Caco-2 (cell line): ENCODE measurements around the gene CREB3L1. TPM values are rescaled to one million over a fixed set of nuclear protein-coding genes. Genes with fewer than 3 reads are reported as not detected.
A peak's percentile ranks its signal among the peaks of the same experiment; 100 is the strongest.

Source experiments
- BruUV-seq: library from RNA; stranded (reverse); fragments of 400-500 nt; replicated peaks from 2 replicates; lab custom pipeline; 2021; lab: Mats Ljungman, UMichigan
- CTCF ChIA-PET: fragments of 300-600 bp; sonication (Branson Sonifier 250); formaldehyde crosslinking; loops from one replicate; lab custom pipeline; 2022; ENCODE audit warnings: antibody characterized with exemption; lab: Charles Lee
- POLR2A ChIA-PET: fragments of 300-600 bp; sonication (Branson Sonifier 250); formaldehyde crosslinking; loops from one replicate; lab custom pipeline; 2022; ENCODE audit warnings: antibody characterized with exemption; lab: Charles Lee
- DNase-seq, 2 experiments: peaks; one replicate each; pipeline versions ENCODE4 v3.0.0 to v3.0.0-alpha.2; 2020 to 2022
- H3K27me3 ChIP-seq: replicated peaks from 2 replicates; pipeline ENCODE4 v1.6.0; 2011; ENCODE audit warnings: low read length; ENCODE audit not compliant: control insufficient read depth, insufficient read depth
- H3K36me3 ChIP-seq: 2 replicates; pipeline ENCODE4 v1.5.1; 2011; ENCODE audit warnings: low read length; ENCODE audit not compliant: control insufficient read depth, insufficient read depth
- H3K4me1 ChIP-seq: fragments of 250-450 bp; sonication (Bioruptor Pico); 2 replicates; pipeline ENCODE4 v1.5.1; 2020; ENCODE audit warnings: mild to moderate bottlenecking
- H3K4me3 ChIP-seq: 2 replicates; pipeline ENCODE4 v1.5.1; 2011; ENCODE audit warnings: low read depth, mild to moderate bottlenecking, control low read depth, low read length
- H3K9me3 ChIP-seq: fragments of 250-450 bp; sonication (Bioruptor Pico); 2 replicates; pipeline ENCODE4 v1.5.1; 2020; ENCODE audit warnings: mild to moderate bottlenecking, moderate library complexity
- H3K27ac Mint-ChIP-seq: one replicate; pipeline ENCODE4 v1.8.0; 2022; ENCODE audit warnings: mixed read lengths; ENCODE audit not compliant: unreplicated experiment
- H3K27me3 Mint-ChIP-seq: one replicate; pipeline ENCODE4 v1.8.0; 2022; ENCODE audit warnings: mixed read lengths; ENCODE audit not compliant: insufficient read depth, unreplicated experiment
- H3K36me3 Mint-ChIP-seq: one replicate; pipeline ENCODE4 v1.8.0; 2022; ENCODE audit warnings: mild to moderate bottlenecking, mixed read lengths; ENCODE audit not compliant: insufficient read depth, unreplicated experiment
- H3K4me1 Mint-ChIP-seq: one replicate; pipeline ENCODE4 v1.8.0; 2022; ENCODE audit warnings: low read depth, mixed read lengths; ENCODE audit not compliant: unreplicated experiment
- H3K4me3 Mint-ChIP-seq: one replicate; pipeline ENCODE4 v1.8.0; 2022; ENCODE audit warnings: mild to moderate bottlenecking, moderate library complexity, mixed read lengths; ENCODE audit not compliant: unreplicated experiment
- H3K9me3 Mint-ChIP-seq: one replicate; pipeline ENCODE4 v1.8.0; 2022; ENCODE audit warnings: mixed read lengths; ENCODE audit not compliant: unreplicated experiment
- intact Hi-C: fragments of 100-400 bp; cut with micrococcal nuclease; formaldehyde crosslinking; loops from one replicate; pipeline ENCODE4 v1.10.0; 2022; ENCODE audit not compliant: unreplicated experiment
- total RNA-seq: library from RNA; stranded (reverse); gene quantifications from 2 replicates; pipeline ENCODE4 v1.2.3, GENCODE V29; 2022
- TF ChIP-seq, protein P1 (sequence below), 2 experiments: fragments of 200-600 bp in 1 of 2; IDR thresholded peaks; 1 replicate in 1 of 2; 2 replicates in 1 of 2; pipeline versions ENCODE4 v1.5.1 to v1.8.0; 2011 to 2022; ENCODE audit warnings: antibody characterized with exemption in 1 of 2, control low read depth in 1 of 2, inconsistent platforms in 1 of 2, low read depth in 1 of 2, low read length in 1 of 2, mild to moderate bottlenecking in 1 of 2, moderate library complexity in 1 of 2; ENCODE audit not compliant: insufficient read depth in 1 of 2, severe bottlenecking in 1 of 2, unreplicated experiment in 1 of 2

The CREB3L1 gene
- total RNA-seq, 1 experiment from 2014 or later, result 24.9 TPM

DNA sequence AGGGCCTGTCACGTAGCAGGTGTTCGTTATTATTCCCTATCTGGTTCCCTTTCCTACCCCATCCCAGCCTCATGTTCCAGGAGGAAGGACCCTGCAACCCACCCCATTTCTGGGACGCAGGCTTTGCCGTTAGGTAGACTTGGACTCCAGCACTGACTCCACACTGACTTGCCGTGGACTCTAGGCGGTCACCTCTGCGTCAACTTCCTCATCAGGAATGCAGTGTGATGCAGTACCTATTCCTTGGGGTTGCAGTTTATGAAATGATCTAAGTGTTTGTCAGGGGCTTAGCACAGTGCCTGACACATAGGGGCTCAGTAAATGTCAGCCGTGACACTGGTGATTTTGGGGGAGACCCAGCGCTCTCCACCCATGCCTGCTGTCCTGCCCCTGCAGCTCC is 86.6 kb downstream of the CREB3L1 start:
- BruUV-seq, result no TSS peak
- Histone ChIP-seq H3K4me1 (peaks cover under 1% of the 10 kb centered on the region; the same call in 1 of the 2 replicates), H3K27me3 (no peaks in the 10 kb centered on the region), H3K4me3 (no peak overlapping the region), H3K36me3 (peaks cover 5% of the 10 kb centered on the region), H3K9me3 (no peaks in the 10 kb centered on the region)
- Mint-ChIP-seq H3K36me3 (peaks cover 10% of the 10 kb centered on the region), H3K27me3 (no peaks in the 10 kb centered on the region), H3K4me3 (no peak overlapping the region), H3K4me1 (no peaks in the 10 kb centered on the region), H3K9me3 (no peaks in the 10 kb centered on the region), H3K27ac (no peak overlapping the region)
- no peak for DNase-seq
- intact Hi-C loops, result no loop called here
- CTCF ChIA-PET, result no interaction called here
- TF ChIP-seq, protein P1, sequence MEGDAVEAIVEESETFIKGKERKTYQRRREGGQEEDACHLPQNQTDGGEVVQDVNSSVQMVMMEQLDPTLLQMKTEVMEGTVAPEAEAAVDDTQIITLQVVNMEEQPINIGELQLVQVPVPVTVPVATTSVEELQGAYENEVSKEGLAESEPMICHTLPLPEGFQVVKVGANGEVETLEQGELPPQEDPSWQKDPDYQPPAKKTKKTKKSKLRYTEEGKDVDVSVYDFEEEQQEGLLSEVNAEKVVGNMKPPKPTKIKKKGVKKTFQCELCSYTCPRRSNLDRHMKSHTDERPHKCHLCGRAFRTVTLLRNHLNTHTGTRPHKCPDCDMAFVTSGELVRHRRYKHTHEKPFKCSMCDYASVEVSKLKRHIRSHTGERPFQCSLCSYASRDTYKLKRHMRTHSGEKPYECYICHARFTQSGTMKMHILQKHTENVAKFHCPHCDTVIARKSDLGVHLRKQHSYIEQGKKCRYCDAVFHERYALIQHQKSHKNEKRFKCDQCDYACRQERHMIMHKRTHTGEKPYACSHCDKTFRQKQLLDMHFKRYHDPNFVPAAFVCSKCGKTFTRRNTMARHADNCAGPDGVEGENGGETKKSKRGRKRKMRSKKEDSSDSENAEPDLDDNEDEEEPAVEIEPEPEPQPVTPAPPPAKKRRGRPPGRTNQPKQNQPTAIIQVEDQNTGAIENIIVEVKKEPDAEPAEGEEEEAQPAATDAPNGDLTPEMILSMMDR (IDR thresholded peaks at IDR 0.05; ENCODE audit: insufficient read depth in 1 of 2, low read depth in 1 of 2, low read length in 1 of 2, severe bottlenecking in 1 of 2, unreplicated experiment in 1 of 2), result no peak
- POLR2A ChIA-PET, result no interaction called here

DNA sequence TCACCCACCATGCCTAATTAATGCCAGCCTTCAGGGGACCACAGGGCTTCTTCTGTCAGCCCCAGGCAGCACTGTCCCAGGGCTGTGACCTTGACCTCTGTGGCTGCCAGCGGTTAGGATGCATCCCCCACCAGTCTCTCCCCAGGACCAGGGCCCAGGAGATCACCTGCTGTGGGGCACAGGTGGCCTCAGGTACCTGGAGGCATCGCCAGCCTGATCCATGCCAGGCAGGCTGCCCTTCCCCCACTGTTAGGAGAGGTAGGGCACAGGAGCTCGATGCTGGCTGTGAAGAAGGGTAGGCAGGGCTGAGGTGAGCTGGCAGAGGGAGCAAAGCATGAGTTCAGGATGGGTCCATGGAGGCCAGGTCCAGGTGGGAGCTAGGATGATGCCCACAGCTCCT is 87.3 kb downstream of the CREB3L1 start:
- no TSS peak for BruUV-seq
- POLR2A ChIA-PET, result no interaction called here
- Histone ChIP-seq H3K4me3 (no peak overlapping the region), H3K9me3 (no peaks in the 10 kb centered on the region), H3K4me1 (peaks cover 6% of the 10 kb centered on the region; the same call in 1 of the 2 replicates), H3K27me3 (no peaks in the 10 kb centered on the region), H3K36me3 (peaks cover 5% of the 10 kb centered on the region)
- CTCF ChIA-PET, result interaction anchor here (0.6 to 1.1 kb wide), 3 partner anchors 12 to 27 kb away, joined by 3 to 4 read pairs (median 3); no protein-coding TSS in a partner anchor
- Mint-ChIP-seq H3K27ac (peak overlapping the region; percentile 4), H3K36me3 (peaks cover 16% of the 10 kb centered on the region), H3K27me3 (no peaks in the 10 kb centered on the region), H3K4me1 (no peaks in the 10 kb centered on the region), H3K4me3 (no peak overlapping the region), H3K9me3 (no peaks in the 10 kb centered on the region)
- TF ChIP-seq, protein P1 (IDR thresholded peaks at IDR 0.05; ENCODE audit: insufficient read depth in 1 of 2, low read depth in 1 of 2, low read length in 1 of 2, severe bottlenecking in 1 of 2, unreplicated experiment in 1 of 2), result no peak
- intact Hi-C loops, result loop anchor here (5.0 kb wide), 1 partner anchor 122 kb away; no protein-coding TSS in a partner anchor
- DNase-seq, result no peak

DNA sequence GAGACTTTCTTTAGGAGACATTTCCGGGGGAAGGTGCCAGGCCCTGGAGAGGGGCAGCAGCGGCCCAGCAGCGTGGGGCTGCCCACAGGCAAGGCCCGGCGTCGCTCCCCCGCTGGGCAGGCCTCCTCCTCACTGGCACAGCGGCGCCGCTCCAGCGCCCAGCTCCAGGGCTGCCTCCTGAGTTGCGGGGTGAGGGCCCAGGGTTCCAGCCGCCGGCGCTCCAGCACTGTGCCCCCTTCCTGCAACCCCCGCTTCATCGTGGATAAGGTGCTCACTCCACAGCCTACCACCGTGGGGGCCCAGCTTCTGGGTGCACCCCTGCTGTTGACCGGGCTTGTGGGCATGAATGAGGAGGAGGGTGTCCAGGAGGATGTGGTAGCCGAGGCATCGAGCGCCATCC is 88.8 kb downstream of the CREB3L1 start:
- POLR2A ChIA-PET, result no interaction called here
- H3K4me3 ChIP-seq, result no peak overlapping the region
- peaks cover 6% of the 10 kb centered on the region; the same call in 1 of the 2 replicates for H3K4me1 ChIP-seq
- peaks cover 18% of the 10 kb centered on the region for H3K36me3 Mint-ChIP-seq
- H3K27me3 Mint-ChIP-seq, result no peaks in the 10 kb centered on the region
- H3K27me3 ChIP-seq, result no peaks in the 10 kb centered on the region
- CTCF ChIA-PET, result no interaction called here
- no peak overlapping the region for H3K27ac Mint-ChIP-seq
- intact Hi-C loops, result loop anchor here (5.0 kb wide), 1 partner anchor 124 kb away; no protein-coding TSS in a partner anchor
- H3K9me3 ChIP-seq, result no peaks in the 10 kb centered on the region
- DNase-seq, result no peak
- no TSS peak for BruUV-seq
- no peak overlapping the region for H3K4me3 Mint-ChIP-seq
- no peaks in the 10 kb centered on the region for H3K9me3 Mint-ChIP-seq
- TF ChIP-seq, protein P1 (IDR thresholded peaks at IDR 0.05; ENCODE audit: insufficient read depth in 1 of 2, low read depth in 1 of 2, low read length in 1 of 2, severe bottlenecking in 1 of 2, unreplicated experiment in 1 of 2), result no peak
- no peaks in the 10 kb centered on the region for H3K4me1 Mint-ChIP-seq
- peaks cover 5% of the 10 kb centered on the region for H3K36me3 ChIP-seq
